Brain pericyte (primary cell): ENCODE results near the gene USP35.
"Not testable (repeated sequence)": the region's sequence is repeated elsewhere in the genome, so short reads cannot be mapped to it uniquely, and the experiment has no call there.

Experiments used
- DNase-seq: peaks from one replicate; pipeline ENCODE4 v3.0.0-alpha.2; 2012; ENCODE audit warnings: low read depth, low spot score

USP35 gene

GRCh38 chr11:78233046-78233445, 44.3 kb downstream of the USP35 start:
- not testable (repeated sequence) for DNase-seq

GRCh38 chr11:78234006-78234405, 45.3 kb downstream of the USP35 start:
- no peak for DNase-seq

GRCh38 chr11:78237293-78238046, 48.8 kb downstream of the USP35 start:
- no peak for DNase-seq

GRCh38 chr11:78239781-78240180, 51.1 kb downstream of the USP35 start:
- DNase-seq: no peak

GRCh38 chr11:78241475-78241874, 52.8 kb downstream of the USP35 start:
- DNase-seq: no peak

- no peak for DNase-seq
Observed at GRCh38 chr11:78244080-78244479, 55.4 kb downstream of the USP35 start.

GRCh38 chr11:78244546-78245255, 56.0 kb downstream of the USP35 start:
- no peak for DNase-seq

- DNase-seq: no peak
Observed at GRCh38 chr11:78248191-78248590, 59.5 kb downstream of the USP35 start.

GRCh38 chr11:78248903-78249302, 60.2 kb downstream of the USP35 start:
- DNase-seq: no peak

- no peak for DNase-seq
Observed at GRCh38 chr11:78250099-78250498, 61.4 kb downstream of the USP35 start.

GRCh38 chr11:78251083-78251775, 62.5 kb downstream of the USP35 start:
- DNase-seq: no peak

GRCh38 chr11:78253797-78254196, 65.1 kb downstream of the USP35 start:
- DNase-seq: no peak

GRCh38 chr11:78254268-78254667, 65.5 kb downstream of the USP35 start:
- DNase-seq: no peak

GRCh38 chr11:78255919-78256318, 67.2 kb downstream of the USP35 start:
- DNase-seq: no peak

GRCh38 chr11:78256962-78257361, 68.2 kb downstream of the USP35 start:
- no peak for DNase-seq

GRCh38 chr11:78257654-78258053, 68.9 kb downstream of the USP35 start:
- no peak for DNase-seq

GRCh38 chr11:78259777-78260487, 71.2 kb downstream of the USP35 start:
- DNase-seq: no peak

GRCh38 chr11:78261367-78261766, 72.6 kb downstream of the USP35 start:
- no peak for DNase-seq

GRCh38 chr11:78261828-78262227, 73.1 kb downstream of the USP35 start:
- DNase-seq: no peak

GRCh38 chr11:78262238-78262637, 73.5 kb downstream of the USP35 start:
- no peak for DNase-seq

- DNase-seq: no peak
Observed at GRCh38 chr11:78262691-78263090, 74.0 kb downstream of the USP35 start.
